Body of pancreas (tissue), 4 donors: ENCODE data around the gene TADA2B.

ENCODE experiments used
- CTCF ChIP-seq, 7 experiments: fragments of 450-650 bp in 4 of 7; fragments of 200-600 bp in 3 of 7; sonication (generic) in 3 of 7; IDR thresholded peaks; one replicate each; pipeline ENCODE4 v1.5.1; 2016 to 2019; ENCODE audit warnings: antibody characterized with exemption in 7 of 7
- POLR2A ChIP-seq, 3 donors: fragments of 450-650 bp; IDR thresholded peaks; one replicate each; pipeline ENCODE4 v1.6.1; 2016; ENCODE audit warnings: antibody characterized with exemption in 3 of 3, mild to moderate bottlenecking in 2 of 3

- no peak for TF ChIP-seq CTCF (IDR thresholded peaks at IDR 0.05)
- TF ChIP-seq POLR2A (IDR thresholded peaks at IDR 0.05) = no peak
These were observed 43.7 kb upstream of the TADA2B start for GRCh38 chr4:6999172-7000086.
